Transverse colon (tissue), 4 donors: Measurements from ENCODE around the gene SRGAP1. TPM values are rescaled to one million over a fixed set of nuclear protein-coding genes. Genes with fewer than 3 reads are reported as not detected.
A peak's percentile ranks its signal among the peaks of the same experiment; 100 is the strongest.

Experiments used
- DNase-seq: peaks from one replicate; pipeline ENCODE4 v3.0.0-alpha.2; 2019
- H3K27ac ChIP-seq, 4 donors: fragments of 200-600 bp; sonication (generic); 2 replicates each; pipeline ENCODE4 v1.5.1; 2016 to 2018; ENCODE audit warnings: inconsistent platforms in 4 of 4
- H3K27me3 ChIP-seq: fragments of 200-600 bp; sonication (generic); 2 replicates; pipeline ENCODE4 v1.5.1; 2017; ENCODE audit warnings: inconsistent platforms
- H3K36me3 ChIP-seq, 4 donors: fragments of 200-600 bp; sonication (generic); 2 replicates each; pipeline ENCODE4 v1.5.1; 2017 to 2019; ENCODE audit warnings: inconsistent platforms in 4 of 4
- H3K4me1 ChIP-seq, 4 donors: fragments of 200-600 bp; sonication (generic); 2 replicates each; pipeline ENCODE4 v1.5.1; 2017 to 2020; ENCODE audit warnings: inconsistent platforms in 4 of 4
- H3K4me3 ChIP-seq, 4 donors: fragments of 200-600 bp; sonication (generic); 1 replicate in 1 of 4; 2 replicates in 3 of 4; pipeline versions ENCODE4 v1.5.1 to v1.6.1; 2017 to 2019; ENCODE audit warnings: inconsistent platforms in 4 of 4
- H3K9me3 ChIP-seq, 2 donors: fragments of 200-600 bp; sonication (generic); 2 replicates each; pipeline ENCODE4 v1.5.1; 2017 to 2019; ENCODE audit warnings: inconsistent platforms in 2 of 2
- EP300 ChIP-seq: sonication (generic); formaldehyde crosslinking; IDR thresholded peaks from one replicate; pipeline ENCODE4 v1.6.1; 2017; ENCODE audit warnings: antibody characterized with exemption, low read depth
- POLR2A ChIP-seq: fragments of 450-650 bp; IDR thresholded peaks from one replicate; pipeline ENCODE4 v1.6.1; 2016; ENCODE audit warnings: antibody characterized with exemption, mild to moderate bottlenecking, moderate library complexity
- POLR2AphosphoS5 ChIP-seq, 3 donors: sonication (generic); formaldehyde crosslinking; IDR thresholded peaks; one replicate each; pipeline ENCODE4 v1.6.1; 2016; ENCODE audit warnings: antibody characterized with exemption in 3 of 3
- WGBS, 2 donors: methylation state at CpG; one replicate each; pipeline ENCODE4 v1.1.5; 2018; ENCODE audit warnings: low coverage in 1 of 2; 5-methylcytosine and 5-hydroxymethylcytosine counted together
- in situ Hi-C, 4 donors: fragments of 200-750 bp; cut with MboI; loops; one replicate each; pipeline versions ENCODE4 v1.15.0 to v1.15.1; 2017; ENCODE audit warnings: low sequenced_read_pairs in 3 of 4, low pct_ligation_motif_present in 1 of 4, low pct_unique_long_range_greater_than_20kb in 1 of 4
- intact Hi-C: fragments of 100-400 bp; cut with DNase I; formaldehyde crosslinking; loops from one replicate; pipeline ENCODE4 v1.15.1; 2023; ENCODE audit warnings: low total_unique reads
- total RNA-seq, 4 donors: library from RNA; depleted of rRNA; stranded (reverse); fragments of >200 nt; gene quantifications; one replicate each; pipeline ENCODE4 v1.1.0, GENCODE V29; 2016
- TF ChIP-seq, protein P1 (sequence below), 5 experiments: fragments of 200-600 bp in 3 of 5; fragments of 450-650 bp in 2 of 5; sonication (generic) in 3 of 5; IDR thresholded peaks; 1 replicate in 2 of 5; 2 replicates in 3 of 5; pipeline ENCODE4 v1.5.1; 2016 to 2017; ENCODE audit warnings: antibody characterized with exemption in 5 of 5, inconsistent platforms in 3 of 5, mild to moderate bottlenecking in 2 of 5, moderate library complexity in 1 of 5

SRGAP1 gene
- total RNA-seq, 4 donors from 2014 or later = 16.0 to 720 (median 51.4) TPM

DNA sequence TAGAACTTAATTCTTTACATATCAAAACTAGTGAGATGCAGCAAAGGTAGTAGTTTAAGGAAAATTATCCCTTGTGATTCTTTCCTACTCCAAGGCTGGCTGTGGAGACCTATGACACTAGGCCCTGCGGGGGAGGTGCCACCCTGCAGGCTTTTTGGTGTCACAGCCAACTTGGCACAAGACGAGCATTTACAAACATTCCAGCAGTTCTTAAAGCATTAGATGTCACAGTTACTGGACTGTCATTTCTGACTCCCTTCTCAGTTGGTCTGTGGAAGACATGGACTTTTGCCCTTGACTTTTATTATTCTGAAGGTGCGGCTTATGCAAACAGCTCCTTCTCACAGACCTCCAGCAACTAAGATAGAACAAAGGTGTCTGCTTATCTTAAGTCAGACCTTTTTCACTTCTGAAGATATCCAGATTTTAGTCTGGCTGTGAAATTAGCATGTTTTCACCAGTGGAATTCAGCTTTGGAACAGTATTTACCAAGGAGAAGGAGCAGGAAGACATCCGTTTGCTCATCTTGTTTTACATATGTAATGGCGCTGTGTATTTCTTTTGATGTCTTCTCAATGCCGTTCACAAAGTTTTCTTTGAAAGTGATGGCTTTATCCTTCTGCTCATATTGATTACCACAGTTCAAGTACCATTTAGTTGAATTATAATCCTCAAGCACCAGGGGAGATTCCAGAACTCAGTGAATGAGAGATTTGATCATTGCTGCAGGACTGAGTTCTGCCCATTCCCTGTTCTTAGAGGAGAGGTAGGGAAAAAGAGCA lies 17.9 kb downstream of the SRGAP1 start:
- TF ChIP-seq POLR2AphosphoS5 (IDR thresholded peaks at IDR 0.05) = peak in 2 of 3 donors; percentile 42 to 60
- TF ChIP-seq, protein P1, sequence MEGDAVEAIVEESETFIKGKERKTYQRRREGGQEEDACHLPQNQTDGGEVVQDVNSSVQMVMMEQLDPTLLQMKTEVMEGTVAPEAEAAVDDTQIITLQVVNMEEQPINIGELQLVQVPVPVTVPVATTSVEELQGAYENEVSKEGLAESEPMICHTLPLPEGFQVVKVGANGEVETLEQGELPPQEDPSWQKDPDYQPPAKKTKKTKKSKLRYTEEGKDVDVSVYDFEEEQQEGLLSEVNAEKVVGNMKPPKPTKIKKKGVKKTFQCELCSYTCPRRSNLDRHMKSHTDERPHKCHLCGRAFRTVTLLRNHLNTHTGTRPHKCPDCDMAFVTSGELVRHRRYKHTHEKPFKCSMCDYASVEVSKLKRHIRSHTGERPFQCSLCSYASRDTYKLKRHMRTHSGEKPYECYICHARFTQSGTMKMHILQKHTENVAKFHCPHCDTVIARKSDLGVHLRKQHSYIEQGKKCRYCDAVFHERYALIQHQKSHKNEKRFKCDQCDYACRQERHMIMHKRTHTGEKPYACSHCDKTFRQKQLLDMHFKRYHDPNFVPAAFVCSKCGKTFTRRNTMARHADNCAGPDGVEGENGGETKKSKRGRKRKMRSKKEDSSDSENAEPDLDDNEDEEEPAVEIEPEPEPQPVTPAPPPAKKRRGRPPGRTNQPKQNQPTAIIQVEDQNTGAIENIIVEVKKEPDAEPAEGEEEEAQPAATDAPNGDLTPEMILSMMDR (IDR thresholded peaks at IDR 0.05) = no peak
- Histone ChIP-seq H3K4me3 (peak overlapping the region in 1 of 4 donors; percentile 22), H3K27ac (peak overlapping the region; percentile 77 to 83 (median 81)), H3K36me3 (no peaks in the 10 kb centered on the region), H3K4me1 (peaks cover 5 to 37% (median 22%) of the 10 kb centered on the region in 4 donors), H3K9me3 (no peaks in the 10 kb centered on the region), H3K27me3 (no peaks in the 10 kb centered on the region)
- WGBS, 2 donors = 35 to 52% methylated on average over 5 to 6 of the region's 6 CpGs
- peak; percentile 76 for DNase-seq
- in situ Hi-C loops = no loop called here
- intact Hi-C loops = no loop called here

- DNase-seq = no peak
- intact Hi-C loops (no loop called here), in situ Hi-C loops (no loop called here)
- H3K4me3 ChIP-seq = peak overlapping the region in 1 of 4 donors; percentile 22
- no peak for TF ChIP-seq POLR2AphosphoS5 (IDR thresholded peaks at IDR 0.05)
- no peak for TF ChIP-seq EP300
- TF ChIP-seq, protein P1 (IDR thresholded peaks at IDR 0.05) = no peak
- no peak for TF ChIP-seq POLR2A
- H3K27ac ChIP-seq = peak overlapping the region; percentile 77 to 83 (median 81)
- H3K36me3 ChIP-seq = no peaks in the 10 kb centered on the region
- H3K9me3 ChIP-seq = no peaks in the 10 kb centered on the region
- H3K4me1 ChIP-seq = peaks cover 5 to 34% (median 22%) of the 10 kb centered on the region in 4 donors
- no peaks in the 10 kb centered on the region for H3K27me3 ChIP-seq
- WGBS, 2 donors = 62 to 64% methylated on average over 1 to 2 of the region's 2 CpGs
Measured at GRCh38 chr12:63862969-63863230, 18.4 kb downstream of the SRGAP1 start.

DNA sequence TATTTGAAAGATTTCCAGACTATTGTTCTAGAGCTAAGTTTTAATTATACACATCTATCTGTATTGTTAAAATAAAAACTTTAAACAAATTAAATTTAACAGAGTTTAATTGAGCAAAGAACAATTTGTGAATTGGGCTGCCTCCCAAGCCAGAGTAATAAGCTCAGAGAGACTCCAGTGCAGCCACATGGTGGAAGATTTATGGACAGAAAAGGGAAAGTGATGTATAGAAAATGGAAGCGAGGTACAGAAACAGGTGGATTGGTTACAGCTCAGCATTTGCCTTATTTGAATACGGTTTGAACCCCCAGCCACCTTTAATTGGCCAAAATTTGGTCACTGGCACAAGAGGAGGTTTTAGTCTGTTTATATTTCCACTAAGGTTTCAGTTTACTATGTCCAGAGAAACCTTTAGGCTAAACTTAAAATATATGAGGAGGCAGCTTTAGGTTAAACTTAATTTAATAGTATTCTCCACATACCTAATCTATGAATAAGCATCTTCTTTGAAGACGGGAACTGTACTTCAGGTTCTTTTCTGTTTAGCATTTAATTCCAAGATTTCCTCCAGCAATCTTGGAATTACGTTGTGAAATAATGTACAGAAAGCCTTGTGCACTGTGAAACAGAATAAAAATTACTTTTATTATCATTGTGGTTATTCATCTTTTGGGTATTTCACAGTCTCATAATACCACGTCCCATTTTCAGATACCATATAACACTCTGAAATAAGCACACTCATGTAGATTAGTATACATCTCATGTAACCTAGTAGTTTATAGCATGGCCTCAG lies 19.4 kb downstream of the SRGAP1 start:
- in situ Hi-C loops (no loop called here), intact Hi-C loops (no loop called here)
- Histone ChIP-seq H3K9me3 (no peaks in the 10 kb centered on the region), H3K4me3 (no peak overlapping the region), H3K27me3 (no peaks in the 10 kb centered on the region), H3K36me3 (no peaks in the 10 kb centered on the region), H3K27ac (peak overlapping the region; percentile 15 to 83 (median 79)), H3K4me1 (peaks cover 5 to 34% (median 22%) of the 10 kb centered on the region in 4 donors)
- no peak for DNase-seq
- TF ChIP-seq POLR2AphosphoS5 (IDR thresholded peaks at IDR 0.05) (no peak), EP300 (no peak), POLR2A (no peak)
- TF ChIP-seq, protein P1 (IDR thresholded peaks at IDR 0.05) = no peak
- 80 to 84% methylated on average over 5 of the region's 5 CpGs for WGBS, 2 donors

DNA sequence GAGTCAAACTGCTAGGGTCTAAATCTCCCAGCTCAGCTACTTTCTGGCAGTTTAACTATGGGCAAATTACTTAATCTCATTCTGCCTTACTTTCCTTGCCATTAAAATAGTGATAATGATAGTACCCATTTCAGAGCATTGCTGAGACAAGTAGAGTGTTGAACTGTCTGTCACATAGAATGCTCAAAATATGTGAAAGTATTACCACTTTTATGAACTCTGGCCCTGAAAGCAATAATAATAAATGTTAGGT lies 19.9 kb downstream of the SRGAP1 start:
- intact Hi-C loops (no loop called here), in situ Hi-C loops (no loop called here)
- Histone ChIP-seq H3K9me3 (no peaks in the 10 kb centered on the region), H3K4me3 (no peak overlapping the region), H3K36me3 (no peaks in the 10 kb centered on the region), H3K4me1 (peaks cover 5 to 34% (median 22%) of the 10 kb centered on the region in 4 donors), H3K27ac (peak overlapping the region in 1 of 4 donors; percentile 15), H3K27me3 (no peaks in the 10 kb centered on the region)
- TF ChIP-seq POLR2AphosphoS5 (IDR thresholded peaks at IDR 0.05) = no peak
- no peak for TF ChIP-seq EP300
- TF ChIP-seq, protein P1 (IDR thresholded peaks at IDR 0.05) = no peak
- no peak for TF ChIP-seq POLR2A
- no peak for DNase-seq
